Measurements from ENCODE around the gene ITPK1.

Gene ITPK1

DNA sequence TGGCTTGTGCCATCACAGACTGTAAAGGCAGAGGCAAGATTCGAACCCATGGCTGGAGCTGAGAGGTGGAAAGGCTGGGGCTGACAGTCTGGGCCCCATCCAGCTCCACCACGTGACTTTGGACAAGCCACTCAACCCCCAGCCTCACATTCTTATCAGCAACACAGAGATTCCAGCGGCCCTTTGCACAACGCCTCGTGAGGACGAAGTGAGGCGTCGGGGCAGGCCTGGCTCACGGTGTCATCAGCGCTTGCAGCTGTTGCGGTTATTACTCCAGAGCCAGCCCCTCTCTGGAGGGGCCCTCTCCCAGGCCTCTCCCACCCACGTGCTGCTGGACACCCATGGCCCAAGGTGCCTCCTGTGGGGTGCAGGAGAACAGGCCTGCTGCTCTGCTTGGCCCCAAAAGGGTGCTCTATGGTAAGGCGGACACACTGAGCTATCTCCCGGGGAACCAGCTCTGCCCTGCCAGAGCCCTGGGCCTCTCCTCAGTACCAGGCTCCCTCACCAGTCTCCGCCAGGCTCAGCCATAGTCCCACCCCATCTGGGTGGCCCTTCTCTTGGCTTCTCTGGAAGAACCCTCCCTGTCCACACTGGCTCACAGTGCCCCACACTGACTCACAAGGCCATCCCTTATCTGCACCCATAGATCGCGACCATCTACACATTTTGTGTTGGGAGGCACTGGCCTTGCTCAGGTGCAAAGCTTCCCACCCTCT lies 171.7 kb downstream of the ITPK1 start:
- Histone ChIP-seq H3K27ac (ENCODE audit: extremely low read depth, low read depth, low read length) (no peak overlapping the region), H3K9me3 (ENCODE audit: control insufficient read depth, insufficient read depth, low read depth, low read length) (no peaks in the 10 kb centered on the region), H3K4me1 (ENCODE audit: control insufficient read depth, insufficient read depth, low read length) (no peaks in the 10 kb centered on the region), H3K4me3 (ENCODE audit: low read depth, low read length) (no peak overlapping the region), H3K36me3 (ENCODE audit: control insufficient read depth in 2 of 2, insufficient read depth in 1 of 2, low read length in 2 of 2) (peaks cover 0 to 20% of the 10 kb centered on the region in 2 experiments; a peak in 2 of 3 replicates)
- CTCF ChIA-PET, result no interaction called here
- POLR2A ChIA-PET, result interaction anchor here (1.0 kb wide), 1 partner anchor 12 kb away, joined by 5 read pairs; no protein-coding TSS in a partner anchor
- TF ChIP-seq ZNF768 (tag by site-specific recombination; IDR thresholded peaks at IDR 0.05), result no peak
- TF ChIP-seq ZNF140 (tag by site-specific recombination; IDR thresholded peaks at IDR 0.05), result no peak
- no peak for TF ChIP-seq KLF1 (tag by site-specific recombination; IDR thresholded peaks at IDR 0.05)
- TF ChIP-seq TRIM28 (IDR thresholded peaks at IDR 0.05; ENCODE audit: borderline replicate concordance, low read length), result no peak
- no peak for TF ChIP-seq ZNF394 (tag by site-specific recombination; IDR thresholded peaks at IDR 0.05; ENCODE audit: borderline replicate concordance)
- no peak for TF ChIP-seq SCRT1 (tag by site-specific recombination; IDR thresholded peaks at IDR 0.05; ENCODE audit: borderline replicate concordance)
- no peak for TF ChIP-seq MEIS1 (CRISPR knock-in tag; IDR thresholded peaks at IDR 0.05; ENCODE audit: borderline replicate concordance)
- no peak for TF ChIP-seq ZNF335 (tag by site-specific recombination; conservative IDR thresholded peaks at IDR 0.05)
- no peak for TF ChIP-seq ZNF239 (tag by site-specific recombination; IDR thresholded peaks at IDR 0.05)
- no peak for TF ChIP-seq ZNF670 (tag by site-specific recombination; IDR thresholded peaks at IDR 0.05; ENCODE audit: low read depth)
- no peak for TF ChIP-seq ZNF274 (IDR thresholded peaks at IDR 0.05; ENCODE audit: low read length)
- TF ChIP-seq ZNF274 (tag by site-specific recombination; IDR thresholded peaks at IDR 0.05; ENCODE audit: borderline replicate concordance), result no peak
- TF ChIP-seq, protein P1, sequence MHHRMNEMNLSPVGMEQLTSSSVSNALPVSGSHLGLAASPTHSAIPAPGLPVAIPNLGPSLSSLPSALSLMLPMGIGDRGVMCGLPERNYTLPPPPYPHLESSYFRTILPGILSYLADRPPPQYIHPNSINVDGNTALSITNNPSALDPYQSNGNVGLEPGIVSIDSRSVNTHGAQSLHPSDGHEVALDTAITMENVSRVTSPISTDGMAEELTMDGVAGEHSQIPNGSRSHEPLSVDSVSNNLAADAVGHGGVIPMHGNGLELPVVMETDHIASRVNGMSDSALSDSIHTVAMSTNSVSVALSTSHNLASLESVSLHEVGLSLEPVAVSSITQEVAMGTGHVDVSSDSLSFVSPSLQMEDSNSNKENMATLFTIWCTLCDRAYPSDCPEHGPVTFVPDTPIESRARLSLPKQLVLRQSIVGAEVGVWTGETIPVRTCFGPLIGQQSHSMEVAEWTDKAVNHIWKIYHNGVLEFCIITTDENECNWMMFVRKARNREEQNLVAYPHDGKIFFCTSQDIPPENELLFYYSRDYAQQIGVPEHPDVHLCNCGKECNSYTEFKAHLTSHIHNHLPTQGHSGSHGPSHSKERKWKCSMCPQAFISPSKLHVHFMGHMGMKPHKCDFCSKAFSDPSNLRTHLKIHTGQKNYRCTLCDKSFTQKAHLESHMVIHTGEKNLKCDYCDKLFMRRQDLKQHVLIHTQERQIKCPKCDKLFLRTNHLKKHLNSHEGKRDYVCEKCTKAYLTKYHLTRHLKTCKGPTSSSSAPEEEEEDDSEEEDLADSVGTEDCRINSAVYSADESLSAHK (tag by site-specific recombination; IDR thresholded peaks at IDR 0.05), result no peak
- no peak for TF ChIP-seq ZNF707 (tag by site-specific recombination; IDR thresholded peaks at IDR 0.05)
- TF ChIP-seq GLIS1 (tag by site-specific recombination; IDR thresholded peaks at IDR 0.05), result no peak
- TF ChIP-seq, protein P2, sequence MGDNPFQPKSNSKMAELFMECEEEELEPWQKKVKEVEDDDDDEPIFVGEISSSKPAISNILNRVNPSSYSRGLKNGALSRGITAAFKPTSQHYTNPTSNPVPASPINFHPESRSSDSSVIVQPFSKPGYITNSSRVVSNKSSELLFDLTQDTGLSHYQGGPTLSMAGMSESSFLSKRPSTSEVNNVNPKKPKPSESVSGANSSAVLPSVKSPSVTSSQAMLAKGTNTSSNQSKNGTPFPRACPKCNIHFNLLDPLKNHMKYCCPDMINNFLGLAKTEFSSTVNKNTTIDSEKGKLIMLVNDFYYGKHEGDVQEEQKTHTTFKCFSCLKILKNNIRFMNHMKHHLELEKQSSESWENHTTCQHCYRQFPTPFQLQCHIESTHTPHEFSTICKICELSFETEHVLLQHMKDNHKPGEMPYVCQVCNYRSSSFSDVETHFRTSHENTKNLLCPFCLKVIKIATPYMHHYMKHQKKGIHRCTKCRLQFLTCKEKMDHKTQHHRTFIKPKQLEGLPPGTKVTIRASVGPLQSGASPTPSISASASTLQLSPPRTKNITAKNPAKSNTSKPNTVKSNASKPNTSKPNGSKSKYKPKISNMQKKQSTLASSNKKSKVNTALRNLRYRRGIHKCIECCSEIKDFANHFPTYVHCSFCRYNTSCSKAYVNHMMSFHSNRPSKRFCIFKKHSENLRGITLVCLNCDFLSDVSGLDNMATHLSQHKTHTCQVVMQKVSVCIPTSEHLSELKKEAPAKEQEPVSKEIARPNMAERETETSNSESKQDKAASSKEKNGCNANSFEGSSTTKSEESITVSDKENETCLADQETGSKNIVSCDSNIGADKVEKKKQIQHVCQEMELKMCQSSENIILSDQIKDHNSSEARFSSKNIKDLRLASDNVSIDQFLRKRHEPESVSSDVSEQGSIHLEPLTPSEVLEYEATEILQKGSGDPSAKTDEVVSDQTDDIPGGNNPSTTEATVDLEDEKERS (tag by site-specific recombination; IDR thresholded peaks at IDR 0.05), result no peak

DNA sequence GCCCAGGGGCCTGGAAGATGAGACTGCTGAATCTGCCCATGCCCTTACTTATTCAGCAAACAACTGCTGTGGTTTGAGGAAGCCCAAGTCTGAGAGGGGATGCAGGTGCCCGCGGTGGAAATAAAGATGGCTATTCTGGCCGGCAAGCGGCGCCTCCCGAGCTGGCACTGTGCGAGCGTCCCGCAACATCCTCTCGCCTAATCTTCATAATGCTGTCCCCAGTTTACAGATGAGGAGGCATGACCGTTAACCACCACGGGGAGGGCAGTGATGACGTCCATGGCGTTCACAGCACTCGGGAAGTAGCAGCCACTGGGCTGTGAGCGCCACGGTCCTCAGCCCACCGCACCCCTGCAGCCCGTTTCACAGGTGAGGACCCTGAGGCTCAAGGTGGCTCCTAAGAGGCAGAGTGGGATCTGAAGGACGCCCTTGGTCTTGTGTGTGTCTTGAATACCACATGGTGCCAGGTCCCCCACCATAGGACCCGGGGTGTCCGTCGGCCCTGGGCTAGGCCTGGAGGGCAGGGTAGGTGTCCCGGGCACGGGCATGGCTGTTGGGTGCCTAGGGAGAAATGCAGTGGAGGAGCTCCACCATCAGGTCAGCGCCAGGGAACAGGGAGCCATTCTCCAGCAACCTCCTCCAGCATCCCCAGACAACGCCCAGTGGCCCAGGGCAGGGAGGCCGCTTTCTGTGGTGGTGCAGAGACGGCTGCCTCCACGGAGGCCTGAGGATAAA lies 172.6 kb downstream of the ITPK1 start:
- CTCF ChIA-PET, result interaction anchor here (1.3 kb wide), 1 partner anchor 170 kb away, joined by 3 read pairs; no protein-coding TSS in a partner anchor
- no peak for TF ChIP-seq MEIS1 (CRISPR knock-in tag; IDR thresholded peaks at IDR 0.05; ENCODE audit: borderline replicate concordance)
- TF ChIP-seq, protein P3, sequence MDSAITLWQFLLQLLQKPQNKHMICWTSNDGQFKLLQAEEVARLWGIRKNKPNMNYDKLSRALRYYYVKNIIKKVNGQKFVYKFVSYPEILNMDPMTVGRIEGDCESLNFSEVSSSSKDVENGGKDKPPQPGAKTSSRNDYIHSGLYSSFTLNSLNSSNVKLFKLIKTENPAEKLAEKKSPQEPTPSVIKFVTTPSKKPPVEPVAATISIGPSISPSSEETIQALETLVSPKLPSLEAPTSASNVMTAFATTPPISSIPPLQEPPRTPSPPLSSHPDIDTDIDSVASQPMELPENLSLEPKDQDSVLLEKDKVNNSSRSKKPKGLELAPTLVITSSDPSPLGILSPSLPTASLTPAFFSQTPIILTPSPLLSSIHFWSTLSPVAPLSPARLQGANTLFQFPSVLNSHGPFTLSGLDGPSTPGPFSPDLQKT (IDR thresholded peaks at IDR 0.05; ENCODE audit: borderline replicate concordance, low read depth, low read length), result no peak
- no peak for TF ChIP-seq ZNF792 (tag by site-specific recombination; IDR thresholded peaks at IDR 0.05)
- no peak for TF ChIP-seq ZNF138 (tag by site-specific recombination; IDR thresholded peaks at IDR 0.05; ENCODE audit: borderline replicate concordance)
- TF ChIP-seq ZNF133 (tag by site-specific recombination; IDR thresholded peaks at IDR 0.05), result no peak
- no peak for TF ChIP-seq ZNF664 (tag by site-specific recombination; IDR thresholded peaks at IDR 0.05)
- no peak for TF ChIP-seq ZNF37A (tag by site-specific recombination; IDR thresholded peaks at IDR 0.05)
- TF ChIP-seq, protein P4, sequence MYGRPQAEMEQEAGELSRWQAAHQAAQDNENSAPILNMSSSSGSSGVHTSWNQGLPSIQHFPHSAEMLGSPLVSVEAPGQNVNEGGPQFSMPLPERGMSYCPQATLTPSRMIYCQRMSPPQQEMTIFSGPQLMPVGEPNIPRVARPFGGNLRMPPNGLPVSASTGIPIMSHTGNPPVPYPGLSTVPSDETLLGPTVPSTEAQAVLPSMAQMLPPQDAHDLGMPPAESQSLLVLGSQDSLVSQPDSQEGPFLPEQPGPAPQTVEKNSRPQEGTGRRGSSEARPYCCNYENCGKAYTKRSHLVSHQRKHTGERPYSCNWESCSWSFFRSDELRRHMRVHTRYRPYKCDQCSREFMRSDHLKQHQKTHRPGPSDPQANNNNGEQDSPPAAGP (tag by site-specific recombination; IDR thresholded peaks at IDR 0.05), result no peak
- no peak for TF ChIP-seq ZFHX2 (tag by site-specific recombination; conservative IDR thresholded peaks at IDR 0.05)
- no peak for TF ChIP-seq KLF16 (tag by site-specific recombination; IDR thresholded peaks at IDR 0.05)
- TF ChIP-seq KLF8 (tag by site-specific recombination; IDR thresholded peaks at IDR 0.05), result no peak
- no peak for TF ChIP-seq ZNF610 (tag by site-specific recombination; IDR thresholded peaks at IDR 0.05; ENCODE audit: borderline replicate concordance)

More for the DNA sequence above, 172.6 kb downstream of the ITPK1 start:
- Histone ChIP-seq H3K4me3 (ENCODE audit: low read depth, low read length) (no peak overlapping the region), H3K4me1 (ENCODE audit: control insufficient read depth, insufficient read depth, low read length) (no peaks in the 10 kb centered on the region), H3K9me3 (ENCODE audit: control insufficient read depth, insufficient read depth, low read depth, low read length) (no peaks in the 10 kb centered on the region), H3K36me3 (ENCODE audit: control insufficient read depth in 2 of 2, insufficient read depth in 1 of 2, low read length in 2 of 2) (peaks cover 0 to 20% of the 10 kb centered on the region in 2 experiments; a peak in 2 of 3 replicates), H3K27ac (ENCODE audit: extremely low read depth, low read depth, low read length) (no peak overlapping the region)
- POLR2A ChIA-PET, result no interaction called here
